Keratinocyte (primary cell): ENCODE data around the gene SELPLG. TPM values are rescaled to one million over a fixed set of nuclear protein-coding genes. Genes with fewer than 3 reads are reported as not detected.
A peak's percentile ranks its signal among the peaks of the same experiment; 100 is the strongest.

Experiments used
- DNase-seq: peaks from one replicate; pipeline ENCODE4 v3.0.0-alpha.2; 2011; ENCODE audit warnings: low read depth, missing footprints, low spot score
- FAIRE-seq: peaks from 2 replicates; lab custom pipeline; 2011; peaks lifted over from hg19 to GRCh38; lab: Jason Lieb, UNC
- H2AFZ ChIP-seq: 2 replicates; pipeline ENCODE4 v1.6.0; 2012; ENCODE audit warnings: low read length, control low read depth, inconsistent platforms; ENCODE audit not compliant: control insufficient read depth
- H3K27ac ChIP-seq: 2 replicates; pipeline ENCODE4 v1.5.1; 2011; ENCODE audit warnings: low read length; ENCODE audit not compliant: control insufficient read depth, insufficient read depth
- H3K27me3 ChIP-seq: 3 replicates; pipeline ENCODE4 v1.6.0; 2011; ENCODE audit warnings: low read length; ENCODE audit not compliant: control insufficient read depth, insufficient read depth; ENCODE audit errors: extremely low read depth
- H3K36me3 ChIP-seq, 2 experiments: 2 replicates in 1 of 2; 3 replicates in 1 of 2; pipeline ENCODE4 v1.5.1; 2011; ENCODE audit warnings: low read length in 2 of 2, mild to moderate bottlenecking in 1 of 2; ENCODE audit not compliant: control insufficient read depth in 2 of 2, insufficient read depth in 2 of 2; ENCODE audit errors: extremely low read depth in 1 of 2
- H3K4me1 ChIP-seq: 3 replicates; pipeline ENCODE4 v1.5.1; 2011; ENCODE audit warnings: low read length; ENCODE audit not compliant: control insufficient read depth, insufficient read depth; ENCODE audit errors: extremely low read depth
- H3K4me2 ChIP-seq: 3 replicates; pipeline ENCODE4 v1.6.0; 2011; ENCODE audit warnings: low read depth, low read length; ENCODE audit not compliant: control insufficient read depth, insufficient read depth; ENCODE audit errors: extremely low read depth
- H3K4me3 ChIP-seq, 3 experiments: fragments of 200-600 bp in 1 of 3; sonication (generic) in 1 of 3; 2 replicates in 2 of 3; 3 replicates in 1 of 3; pipeline ENCODE4 v1.5.1; 2011 to 2016; ENCODE audit warnings: low read length in 3 of 3, mild to moderate bottlenecking in 3 of 3, control low read depth in 2 of 3, inconsistent platforms in 1 of 3, low read depth in 1 of 3, mixed read lengths in 1 of 3, mixed run types in 1 of 3, moderate library complexity in 1 of 3; ENCODE audit not compliant: control insufficient read depth in 2 of 3, insufficient read depth in 2 of 3; ENCODE audit errors: extremely low read depth in 1 of 3
- H3K79me2 ChIP-seq: 2 replicates; pipeline ENCODE4 v1.6.0; 2012; ENCODE audit warnings: low read length; ENCODE audit not compliant: control insufficient read depth, insufficient read depth
- H3K9ac ChIP-seq: 3 replicates; pipeline ENCODE4 v1.6.0; 2011; ENCODE audit warnings: low read length; ENCODE audit not compliant: control insufficient read depth, insufficient read depth; ENCODE audit errors: extremely low read depth
- H3K9me1 ChIP-seq: 3 replicates; pipeline ENCODE4 v1.6.0; 2011; ENCODE audit warnings: low read length; ENCODE audit not compliant: control insufficient read depth, insufficient read depth; ENCODE audit errors: extremely low read depth
- H3K9me3 ChIP-seq: 2 replicates; pipeline ENCODE4 v1.5.1; 2012; ENCODE audit warnings: low read depth, low read length; ENCODE audit not compliant: control insufficient read depth
- H4K20me1 ChIP-seq: 3 replicates; pipeline ENCODE4 v1.6.0; 2011; ENCODE audit warnings: low read length; ENCODE audit not compliant: control insufficient read depth, insufficient read depth; ENCODE audit errors: extremely low read depth
- EZH2 ChIP-seq: IDR thresholded peaks from one replicate; pipeline ENCODE4 v1.6.1; 2012; ENCODE audit warnings: inconsistent platforms, mild to moderate bottlenecking, low read length, moderate library complexity
- dilution Hi-C: fragments of 300-500 bp; cut with MboI; formaldehyde crosslinking; loops from one replicate; pipeline ENCODE4 v1.7.0; 2020; ENCODE audit warnings: low sequenced_read_pairs; ENCODE audit not compliant: extremely low pct_ligation_motif_present
- polyA plus RNA-seq, 5 experiments: library from polyadenylated mRNA; depleted of rRNA in 3 of 5; stranded (reverse) in 3 of 5; stranded (forward) in 1 of 5; unstranded in 1 of 5; fragments of >200 nt; gene quantifications; 1 replicate in 1 of 5; 2 replicates in 3 of 5; 3 replicates in 1 of 5; pipeline versions ENCODE4 v1.2.1 to v1.2.3, GENCODE V29; 2011 to 2012; ENCODE audit warnings: missing spikeins in 2 of 5, low read depth in 1 of 5, low replicate concordance in 1 of 5
- TF ChIP-seq, protein P1 (sequence below), 3 experiments: IDR thresholded peaks in 1 of 3; conservative IDR thresholded peaks in 1 of 3; optimal IDR thresholded peaks in 1 of 3; 2 replicates in 2 of 3; 3 replicates in 1 of 3; pipeline versions ENCODE3 to v1.5.1; 2011; ENCODE audit warnings: low read length in 3 of 3, mild to moderate bottlenecking in 3 of 3, moderate library complexity in 2 of 3, control low read depth in 1 of 3, inconsistent platforms in 1 of 3; ENCODE audit not compliant: insufficient read depth in 2 of 3; ENCODE audit errors: extremely low read depth in 1 of 3

SELPLG gene
- polyA plus RNA-seq, 1 donor (not counting 4 experiments of a cell fraction or from before 2014, with no cell fraction given), result 0.80 TPM

DNA sequence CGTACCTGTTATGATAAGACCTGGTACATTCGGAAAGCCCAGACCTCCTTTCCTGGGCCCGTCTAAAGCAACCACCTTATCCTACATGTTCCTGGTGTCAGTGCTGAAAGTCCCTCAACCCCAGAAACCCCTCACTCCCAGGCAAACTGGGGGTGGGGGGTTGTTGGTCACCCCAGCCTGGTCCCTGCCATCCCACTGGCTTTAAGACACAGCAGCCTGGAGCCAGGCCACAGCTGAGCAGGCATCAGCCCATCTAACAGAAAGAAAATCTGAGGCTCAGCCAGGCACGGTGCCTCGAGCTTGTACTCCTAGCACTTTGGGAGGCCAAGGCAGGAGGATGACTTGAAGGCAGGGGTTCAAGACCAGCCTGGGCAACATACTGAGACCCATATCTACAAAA is 4.5 kb downstream of the SELPLG start:
- H3K36me3 ChIP-seq, result no peaks in the 10 kb centered on the region
- H3K79me2 ChIP-seq, result no peaks in the 10 kb centered on the region
- H4K20me1 ChIP-seq, result no peaks in the 10 kb centered on the region
- H2AFZ ChIP-seq, result no peak overlapping the region
- H3K27ac ChIP-seq, result peak overlapping the region; percentile 31
- H3K4me2 ChIP-seq, result peak overlapping the region; percentile 4
- H3K4me1 ChIP-seq, result peaks cover 38% of the 10 kb centered on the region
- FAIRE-seq (no peak), DNase-seq (no peak)
- H3K4me3 ChIP-seq, result no peak overlapping the region
- no peak overlapping the region for H3K9ac ChIP-seq
- dilution Hi-C loops, result no loop called here
- H3K9me1 ChIP-seq, result no peaks in the 10 kb centered on the region
- no peaks in the 10 kb centered on the region for H3K27me3 ChIP-seq
- TF ChIP-seq, protein P1, sequence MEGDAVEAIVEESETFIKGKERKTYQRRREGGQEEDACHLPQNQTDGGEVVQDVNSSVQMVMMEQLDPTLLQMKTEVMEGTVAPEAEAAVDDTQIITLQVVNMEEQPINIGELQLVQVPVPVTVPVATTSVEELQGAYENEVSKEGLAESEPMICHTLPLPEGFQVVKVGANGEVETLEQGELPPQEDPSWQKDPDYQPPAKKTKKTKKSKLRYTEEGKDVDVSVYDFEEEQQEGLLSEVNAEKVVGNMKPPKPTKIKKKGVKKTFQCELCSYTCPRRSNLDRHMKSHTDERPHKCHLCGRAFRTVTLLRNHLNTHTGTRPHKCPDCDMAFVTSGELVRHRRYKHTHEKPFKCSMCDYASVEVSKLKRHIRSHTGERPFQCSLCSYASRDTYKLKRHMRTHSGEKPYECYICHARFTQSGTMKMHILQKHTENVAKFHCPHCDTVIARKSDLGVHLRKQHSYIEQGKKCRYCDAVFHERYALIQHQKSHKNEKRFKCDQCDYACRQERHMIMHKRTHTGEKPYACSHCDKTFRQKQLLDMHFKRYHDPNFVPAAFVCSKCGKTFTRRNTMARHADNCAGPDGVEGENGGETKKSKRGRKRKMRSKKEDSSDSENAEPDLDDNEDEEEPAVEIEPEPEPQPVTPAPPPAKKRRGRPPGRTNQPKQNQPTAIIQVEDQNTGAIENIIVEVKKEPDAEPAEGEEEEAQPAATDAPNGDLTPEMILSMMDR (optimal IDR thresholded peaks at IDR 0.05 in 1 of 3, IDR thresholded peaks at IDR 0.05 in 1 of 3, conservative IDR thresholded peaks at IDR 0.05 in 1 of 3; ENCODE audit: extremely low read depth in 1 of 3, insufficient read depth in 2 of 3, low read length in 3 of 3), result no peak
- no peak for TF ChIP-seq EZH2
- no peaks in the 10 kb centered on the region for H3K9me3 ChIP-seq

DNA sequence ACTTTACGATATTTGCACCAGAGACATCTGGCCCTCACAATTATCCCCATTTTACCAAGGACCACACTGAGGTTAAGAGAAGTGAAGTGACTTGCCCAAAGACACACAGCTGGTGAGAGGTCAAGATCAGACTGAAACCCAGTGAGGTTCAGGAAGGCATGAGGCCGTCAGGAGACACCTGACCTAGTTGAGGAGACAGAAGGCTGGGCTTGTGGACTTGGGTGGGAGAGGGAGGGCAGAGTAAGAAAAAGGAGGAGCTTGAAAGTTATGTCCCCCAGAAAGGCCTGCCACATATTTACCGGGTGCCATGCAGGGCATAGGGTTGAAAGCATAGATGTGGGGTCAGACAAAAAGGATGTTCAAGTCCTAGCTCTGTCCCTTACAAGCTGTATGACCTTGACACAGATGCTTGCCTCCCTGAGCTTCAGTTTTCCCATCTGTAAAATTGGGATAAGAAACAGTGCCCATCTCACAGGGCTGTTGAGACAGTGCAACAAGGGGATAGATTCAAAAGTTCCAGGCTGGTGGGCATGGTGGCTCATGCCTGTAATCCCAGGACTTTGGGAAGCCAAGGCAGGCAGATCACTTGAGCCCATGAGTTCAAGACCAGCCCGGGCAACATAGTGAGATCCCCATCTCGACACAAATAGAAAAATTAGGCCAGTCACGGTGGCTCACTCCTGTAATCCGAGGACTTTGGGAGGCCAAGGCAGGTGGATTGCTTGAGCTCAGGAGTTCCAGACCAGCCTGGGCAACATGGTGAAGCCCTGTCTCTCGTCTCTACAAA is 6.4 kb downstream of the SELPLG start:
- dilution Hi-C loops, result no loop called here
- no peaks in the 10 kb centered on the region for H4K20me1 ChIP-seq
- H3K9me3 ChIP-seq, result no peaks in the 10 kb centered on the region
- H3K9me1 ChIP-seq, result no peaks in the 10 kb centered on the region
- no peaks in the 10 kb centered on the region for H3K27me3 ChIP-seq
- DNase-seq, result no peak
- TF ChIP-seq, protein P1 (optimal IDR thresholded peaks at IDR 0.05 in 1 of 3, IDR thresholded peaks at IDR 0.05 in 1 of 3, conservative IDR thresholded peaks at IDR 0.05 in 1 of 3; ENCODE audit: extremely low read depth in 1 of 3, insufficient read depth in 2 of 3, low read length in 3 of 3), result no peak
- TF ChIP-seq EZH2, result no peak
- no peak overlapping the region for H3K4me2 ChIP-seq
- no peak overlapping the region for H3K27ac ChIP-seq
- H3K36me3 ChIP-seq, result no peaks in the 10 kb centered on the region
- FAIRE-seq, result no peak
- H2AFZ ChIP-seq, result no peak overlapping the region
- no peak overlapping the region for H3K4me3 ChIP-seq
- peaks cover 38% of the 10 kb centered on the region for H3K4me1 ChIP-seq
- H3K79me2 ChIP-seq, result no peaks in the 10 kb centered on the region
- no peak overlapping the region for H3K9ac ChIP-seq
